SU-DHL-6 (cell line): ENCODE measurements around the gene JPH4.

Source experiments
- CTCF ChIP-seq: fragments of 200-600 bp; sonication (generic); IDR thresholded peaks from one replicate; pipeline ENCODE4 v1.5.1; 2017; ENCODE audit warnings: antibody characterized with exemption, mild to moderate bottlenecking, low read length, moderate library complexity; ENCODE audit not compliant: insufficient read depth, poor library complexity, severe bottlenecking
- EZH2phosphoT487 ChIP-seq: fragments of 200-600 bp; sonication (generic), shearing (Covaris generic); conservative IDR thresholded peaks from 2 replicates; pipeline ENCODE4 v1.6.1; 2018; ENCODE audit warnings: mild to moderate bottlenecking, antibody characterized with exemption, low read length, moderate library complexity, mixed read lengths

DNA sequence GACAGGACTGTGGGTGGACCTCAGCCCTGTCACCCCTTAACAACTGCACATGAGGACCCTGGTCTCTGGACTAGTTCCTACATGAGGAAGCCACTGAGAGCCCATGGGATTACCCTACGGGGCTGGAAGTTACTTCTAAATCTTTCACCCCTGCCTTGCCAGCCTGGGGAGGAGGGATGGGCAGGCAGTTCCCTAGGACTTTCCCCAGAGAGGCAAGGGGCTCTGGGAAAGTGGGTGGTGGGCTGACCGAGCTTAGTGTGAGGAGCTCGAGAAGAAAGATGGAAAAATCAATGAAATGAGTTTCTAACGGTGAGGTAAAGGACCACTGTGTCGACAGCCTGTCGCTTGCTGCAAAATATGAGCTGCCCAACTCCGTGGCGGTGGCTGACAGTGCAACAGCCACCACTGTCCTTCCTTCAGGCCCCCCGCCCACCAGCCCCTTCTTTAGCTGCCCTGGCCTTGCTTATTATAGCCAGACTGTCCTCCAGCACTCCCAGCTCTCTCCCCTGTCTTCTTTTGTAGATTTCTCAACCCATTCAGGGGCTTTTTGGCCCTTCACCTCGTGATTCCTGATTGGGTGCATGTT is 32.0 kb downstream of the JPH4 start:
- TF ChIP-seq CTCF (no peak), EZH2phosphoT487 (no peak)
